MCF 10A (cell line): ENCODE measurements around the gene DDX10. TPM values are rescaled to one million over a fixed set of nuclear protein-coding genes. Genes with fewer than 3 reads are reported as not detected.

Experiments used
- BruUV-seq: library from RNA; stranded (reverse); fragments of 400-500 nt; replicated peaks from 2 replicates; lab custom pipeline; 2021; lab: Mats Ljungman, UMichigan
- CTCF ChIA-PET: fragments of 300-600 bp; sonication (Branson Sonifier 250); formaldehyde crosslinking; extraction: SDS; loops from one replicate; lab custom pipeline; 2021; ENCODE audit warnings: antibody characterized with exemption, inconsistent platforms; lab: Yijun Ruan, JAX
- POLR2A ChIA-PET: fragments of 300-600, 350-650 bp; sonication (Branson Sonifier 250); formaldehyde crosslinking; extraction: SDS; loops from one replicate; lab custom pipeline; 2020; ENCODE audit warnings: antibody characterized with exemption, inconsistent platforms; lab: Yijun Ruan, JAX
- DNase-seq: peaks from one replicate; pipeline ENCODE4 v3.0.0-alpha.2; 2018; ENCODE audit not compliant: unreplicated experiment
- H3K27ac Mint-ChIP-seq: one replicate; pipeline ENCODE4 v1.8.0; 2022; ENCODE audit warnings: mild to moderate bottlenecking, low read depth, mixed read lengths; ENCODE audit not compliant: unreplicated experiment
- H3K27me3 Mint-ChIP-seq: one replicate; pipeline ENCODE4 v1.8.0; 2022; ENCODE audit warnings: mixed read lengths; ENCODE audit not compliant: insufficient read depth, unreplicated experiment
- H3K36me3 Mint-ChIP-seq: one replicate; pipeline ENCODE4 v1.8.0; 2022; ENCODE audit warnings: mild to moderate bottlenecking, moderate library complexity, mixed read lengths; ENCODE audit not compliant: insufficient read depth, unreplicated experiment
- H3K4me1 Mint-ChIP-seq: one replicate; pipeline ENCODE4 v1.8.0; 2022; ENCODE audit warnings: mixed read lengths; ENCODE audit not compliant: insufficient read depth, unreplicated experiment
- H3K4me3 Mint-ChIP-seq: one replicate; pipeline ENCODE4 v1.8.0; 2022; ENCODE audit warnings: mild to moderate bottlenecking, moderate library complexity, mixed read lengths; ENCODE audit not compliant: unreplicated experiment
- H3K9me3 Mint-ChIP-seq: one replicate; pipeline ENCODE4 v1.8.0; 2022; ENCODE audit warnings: mixed read lengths; ENCODE audit not compliant: unreplicated experiment
- CTCF ChIP-seq: fragments of 200-600 bp; IDR thresholded peaks from one replicate; pipeline ENCODE4 v1.8.0; 2022; ENCODE audit warnings: antibody characterized with exemption, mild to moderate bottlenecking; ENCODE audit not compliant: unreplicated experiment
- intact Hi-C: fragments of 100-400 bp; cut with micrococcal nuclease; formaldehyde crosslinking; loops from 2 replicates; pipeline ENCODE4 v1.14.1; 2022
- total RNA-seq: library from RNA; stranded (reverse); gene quantifications from 2 replicates; pipeline ENCODE4 v1.2.3, GENCODE V29; 2022

DDX10 gene
- total RNA-seq, 1 experiment from 2014 or later = 113 TPM

DNA sequence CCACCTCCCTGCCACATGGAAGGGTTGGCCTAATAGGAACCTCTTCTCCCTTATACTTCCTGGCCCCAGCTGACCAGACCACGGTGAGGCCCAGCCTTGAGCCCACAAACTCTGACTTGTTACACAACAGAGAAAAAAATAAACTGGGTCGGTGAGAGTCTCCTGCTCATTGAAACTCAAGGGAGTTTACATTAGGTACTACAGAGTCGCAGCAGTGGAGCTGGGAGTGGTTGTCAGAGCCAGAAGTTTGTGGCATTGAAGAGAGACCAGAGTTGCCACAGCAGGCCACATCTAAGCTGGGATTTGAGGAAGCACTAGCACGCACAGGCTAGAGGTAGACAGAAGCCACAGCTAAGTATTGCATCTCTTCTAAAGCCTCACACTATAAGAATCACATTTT, 296.2 kb downstream of the DDX10 start:
- intact Hi-C loops = no loop called here
- H3K9me3 Mint-ChIP-seq = no peaks in the 10 kb centered on the region
- no peak for DNase-seq
- H3K4me3 Mint-ChIP-seq = no peak overlapping the region
- H3K36me3 Mint-ChIP-seq = no peaks in the 10 kb centered on the region
- peaks cover 18% of the 10 kb centered on the region for H3K4me1 Mint-ChIP-seq
- no TSS peak for BruUV-seq
- H3K27me3 Mint-ChIP-seq = no peaks in the 10 kb centered on the region
- peak overlapping the region; percentile 19 for H3K27ac Mint-ChIP-seq
- ChIA-PET POLR2A (no interaction called here), CTCF (no interaction called here)
- TF ChIP-seq CTCF = no peak

DNA sequence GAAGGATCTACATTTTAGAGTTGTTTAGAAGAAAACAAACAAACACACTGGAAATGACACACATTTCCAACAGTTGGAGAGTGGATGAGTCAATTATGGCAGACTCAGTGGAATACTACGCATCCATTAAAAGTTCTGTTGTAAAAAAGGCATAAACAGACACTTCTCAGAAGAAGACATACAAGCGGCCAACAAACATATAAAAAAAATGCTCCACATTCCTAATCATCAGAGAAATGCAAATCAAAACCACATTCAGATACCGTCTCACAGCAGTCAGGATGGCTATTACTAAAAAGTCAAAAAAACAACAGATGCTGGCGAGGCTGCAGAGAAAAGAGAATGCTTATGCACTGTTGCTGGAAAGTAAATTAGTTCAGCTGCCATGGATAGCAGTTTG, 298.2 kb downstream of the DDX10 start:
- ChIA-PET POLR2A (no interaction called here), CTCF (no interaction called here)
- H3K9me3 Mint-ChIP-seq = no peaks in the 10 kb centered on the region
- H3K36me3 Mint-ChIP-seq = no peaks in the 10 kb centered on the region
- no peak for DNase-seq
- H3K27me3 Mint-ChIP-seq = no peaks in the 10 kb centered on the region
- H3K4me3 Mint-ChIP-seq = no peak overlapping the region
- H3K4me1 Mint-ChIP-seq = peaks cover 17% of the 10 kb centered on the region
- TF ChIP-seq CTCF = no peak
- BruUV-seq = no TSS peak
- no peak overlapping the region for H3K27ac Mint-ChIP-seq
- intact Hi-C loops = no loop called here

DNA sequence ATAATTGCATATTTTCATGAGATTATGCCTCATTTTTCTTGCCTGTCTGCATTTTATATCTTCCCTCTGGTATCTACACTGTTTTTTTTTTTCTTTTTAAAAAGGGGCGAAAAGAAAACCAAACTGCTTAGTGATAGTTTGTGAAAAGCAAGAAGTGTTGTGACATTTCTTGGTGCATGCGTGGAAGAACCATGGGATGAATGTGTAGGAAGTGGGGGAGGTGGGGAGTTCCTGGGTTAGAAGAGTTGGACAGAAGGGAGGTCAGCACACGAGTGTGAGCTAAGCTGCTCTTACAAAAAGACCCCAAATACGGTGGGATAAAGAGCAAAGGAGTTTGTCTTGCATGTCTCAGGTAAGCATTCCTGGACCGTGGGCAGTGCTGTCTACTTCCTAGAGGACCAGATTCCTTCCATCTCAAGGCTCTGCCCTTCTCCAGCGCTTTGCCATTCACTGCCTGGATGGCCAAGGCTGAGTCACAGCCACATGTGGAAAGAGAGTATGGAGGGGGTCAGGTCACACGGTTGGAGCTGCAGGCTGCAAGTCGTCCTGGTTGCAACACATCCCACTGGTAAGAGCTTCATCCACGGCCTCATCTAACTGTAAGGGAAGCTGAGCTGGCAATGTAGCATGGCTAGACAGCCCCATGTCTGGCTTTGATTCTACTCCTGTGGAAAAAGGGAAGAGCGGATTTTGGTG, 300.6 kb downstream of the DDX10 start:
- ChIA-PET POLR2A (no interaction called here), CTCF (no interaction called here)
- no peaks in the 10 kb centered on the region for H3K9me3 Mint-ChIP-seq
- no peaks in the 10 kb centered on the region for H3K27me3 Mint-ChIP-seq
- DNase-seq = peak; percentile 85
- no peaks in the 10 kb centered on the region for H3K36me3 Mint-ChIP-seq
- no peak overlapping the region for H3K4me3 Mint-ChIP-seq
- no peak for TF ChIP-seq CTCF
- BruUV-seq = no TSS peak
- intact Hi-C loops = no loop called here
- H3K27ac Mint-ChIP-seq = no peak overlapping the region
- H3K4me1 Mint-ChIP-seq = peaks cover 9% of the 10 kb centered on the region

DNA sequence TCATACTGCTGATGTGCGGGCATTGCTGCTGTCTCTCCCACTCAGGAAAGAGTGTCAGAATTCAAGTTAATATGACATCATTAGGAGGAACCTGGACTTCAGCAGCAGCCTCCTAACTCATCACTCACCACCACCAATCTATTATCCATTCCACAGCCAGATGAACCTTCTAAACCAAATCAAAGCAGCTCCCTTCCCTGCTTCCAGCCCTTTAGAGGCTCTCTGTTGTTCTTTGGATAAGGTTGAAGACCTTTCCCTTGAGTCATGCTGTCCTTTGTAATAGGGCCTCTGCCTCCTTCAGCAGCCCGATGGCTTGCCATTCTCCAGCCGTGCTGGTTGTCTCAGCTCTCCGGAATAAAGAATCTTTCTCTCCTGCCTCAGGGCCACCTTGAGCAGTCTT, 301.3 kb downstream of the DDX10 start:
- BruUV-seq = no TSS peak
- ChIA-PET POLR2A (no interaction called here), CTCF (no interaction called here)
- Mint-ChIP-seq H3K36me3 (no peaks in the 10 kb centered on the region), H3K27me3 (no peaks in the 10 kb centered on the region), H3K4me1 (peaks cover 9% of the 10 kb centered on the region), H3K4me3 (no peak overlapping the region), H3K9me3 (no peaks in the 10 kb centered on the region), H3K27ac (no peak overlapping the region)
- no peak for TF ChIP-seq CTCF
- DNase-seq = no peak
- intact Hi-C loops = no loop called here
